SK-N-MC (cell line): ENCODE measurements around the gene IGLL1.
"Not testable (repeated sequence)": the region's sequence is repeated elsewhere in the genome, so short reads cannot be mapped to it uniquely, and the experiment has no call there.

Source experiments
- DNase-seq: peaks from one replicate; pipeline ENCODE4 v3.0.0-alpha.2; 2011; ENCODE audit warnings: low read depth, low spot score
- H3K27ac ChIP-seq: fragments of 200-600 bp; sonication (generic); 2 replicates; pipeline ENCODE4 v1.5.1; 2016; ENCODE audit warnings: mixed run types
- H3K36me3 ChIP-seq: fragments of 200-600 bp; sonication (generic); 2 replicates; pipeline ENCODE4 v1.6.1; 2017; ENCODE audit warnings: antibody characterized with exemption, low read length, mixed read lengths; ENCODE audit not compliant: insufficient read depth
- H3K4me3 ChIP-seq: fragments of 200-600 bp; sonication (generic); 2 replicates; pipeline ENCODE4 v1.5.1; 2016
- H3K9ac ChIP-seq: fragments of 200-600 bp; sonication (generic); 2 replicates; pipeline ENCODE4 v1.8.0; 2017; ENCODE audit warnings: mixed run types, mixed read lengths; ENCODE audit not compliant: insufficient read length
- H3K9me3 ChIP-seq: fragments of 200-600 bp; sonication (generic); 2 replicates; pipeline ENCODE4 v1.6.1; 2017; ENCODE audit warnings: low read depth, mild to moderate bottlenecking, antibody characterized with exemption, low read length, moderate library complexity, mixed read lengths
- EZH2 ChIP-seq: fragments of 200-600 bp; sonication (generic); IDR thresholded peaks from one replicate; pipeline ENCODE4 v1.6.1; 2017; ENCODE audit warnings: antibody characterized with exemption
- FOXP2 ChIP-seq: optimal IDR thresholded peaks from 2 replicates; pipeline ENCODE3; 2011; ENCODE audit warnings: mild to moderate bottlenecking, moderate library complexity; ENCODE audit not compliant: insufficient read depth; ENCODE audit errors: extremely low read length, control extremely low read depth
- POLR2AphosphoS5 ChIP-seq: IDR thresholded peaks from 2 replicates; pipeline ENCODE4 v1.6.1; 2012; ENCODE audit warnings: mild to moderate bottlenecking, low read depth, low read length, borderline replicate concordance

Gene IGLL1

DNA sequence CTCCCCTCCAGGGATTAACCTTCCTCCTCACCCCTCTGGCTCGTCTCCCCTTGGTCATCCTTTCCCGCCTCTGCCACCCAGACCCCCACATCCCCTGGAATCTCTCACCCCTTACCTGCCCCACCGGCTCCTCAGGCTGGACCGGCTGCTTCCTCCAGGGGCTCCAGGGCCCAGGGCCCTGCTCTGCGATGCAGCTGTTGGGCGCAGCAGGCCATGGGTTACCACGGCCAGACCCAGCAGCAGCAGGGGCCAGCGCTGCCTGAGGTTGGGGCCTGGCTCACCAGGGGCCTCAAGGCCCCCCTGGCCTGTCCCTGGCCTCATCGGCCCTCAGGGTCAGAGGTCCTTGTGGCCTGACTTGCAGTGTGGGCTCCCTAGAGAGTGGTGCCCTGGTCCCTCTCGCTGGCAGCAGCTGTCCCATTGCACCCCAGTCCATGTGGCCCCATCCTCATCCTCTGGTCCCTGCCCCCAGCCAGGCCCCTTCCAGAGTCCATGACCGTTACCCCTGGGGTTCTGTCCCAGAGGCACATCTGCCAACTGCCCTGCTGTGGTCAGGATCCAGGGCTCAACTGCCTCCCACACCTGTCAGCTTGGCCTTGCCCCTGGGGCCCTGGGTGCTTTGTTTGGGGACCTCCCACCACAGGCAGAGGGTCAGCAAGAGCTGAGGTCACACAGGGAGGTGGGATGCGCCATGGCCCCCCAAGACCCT lies at the start of gene IGLL1:
TSS of gene IGLL1 (minus strand) at position 421 of the 706 bp plus-strand sequence. CDS start at position 321, 100 bp downstream.
- TF ChIP-seq FOXP2 (no peak), POLR2AphosphoS5 (no peak), EZH2 (no peak)
- H3K36me3 ChIP-seq, result no peaks in the 10 kb centered on the region
- no peak within 1 kb of the TSS for H3K4me3 ChIP-seq
- no peak within 1 kb of the TSS for H3K9ac ChIP-seq
- no peak for DNase-seq
- H3K27ac ChIP-seq, result no peak within 1 kb of the TSS
- H3K9me3 ChIP-seq, result no peaks in the 10 kb centered on the region

DNA sequence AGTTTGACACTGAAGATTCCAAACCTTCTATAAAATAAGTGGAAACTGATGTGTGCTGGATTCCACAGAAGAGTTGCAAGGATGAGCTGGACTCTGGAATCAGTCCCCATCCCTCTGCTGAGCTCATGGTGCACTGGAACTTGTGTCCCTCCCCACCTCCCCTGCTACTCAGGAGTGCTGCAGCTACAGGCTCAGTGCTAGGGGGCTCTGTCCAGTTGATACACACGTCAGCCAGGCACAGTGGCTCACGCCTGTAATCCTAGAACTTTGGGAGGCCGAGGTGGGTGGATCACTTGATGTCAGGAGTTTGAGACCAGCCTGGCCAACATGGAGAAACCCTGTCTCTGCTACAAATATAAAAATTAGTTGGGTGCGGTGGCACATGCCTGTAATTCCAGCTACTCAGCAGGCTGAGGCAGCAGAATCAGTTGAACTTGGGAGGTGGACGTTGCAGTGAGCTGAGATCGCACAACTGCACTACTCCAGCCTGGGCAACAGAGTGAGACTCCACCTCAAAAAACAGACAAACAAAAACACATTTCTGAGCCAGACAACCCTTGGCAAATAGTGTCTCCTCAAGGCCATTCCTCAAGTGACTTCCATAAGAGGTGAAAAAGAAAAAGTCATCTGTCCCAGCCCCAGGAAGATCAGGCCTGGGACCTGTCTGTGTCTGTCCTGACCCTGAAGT lies 48.1 kb upstream of the IGLL1 start:
- H3K9ac ChIP-seq, H3K9me3 ChIP-seq, H3K27ac ChIP-seq, H3K36me3 ChIP-seq, H3K4me3 ChIP-seq, DNase-seq: not testable (repeated sequence)

DNA sequence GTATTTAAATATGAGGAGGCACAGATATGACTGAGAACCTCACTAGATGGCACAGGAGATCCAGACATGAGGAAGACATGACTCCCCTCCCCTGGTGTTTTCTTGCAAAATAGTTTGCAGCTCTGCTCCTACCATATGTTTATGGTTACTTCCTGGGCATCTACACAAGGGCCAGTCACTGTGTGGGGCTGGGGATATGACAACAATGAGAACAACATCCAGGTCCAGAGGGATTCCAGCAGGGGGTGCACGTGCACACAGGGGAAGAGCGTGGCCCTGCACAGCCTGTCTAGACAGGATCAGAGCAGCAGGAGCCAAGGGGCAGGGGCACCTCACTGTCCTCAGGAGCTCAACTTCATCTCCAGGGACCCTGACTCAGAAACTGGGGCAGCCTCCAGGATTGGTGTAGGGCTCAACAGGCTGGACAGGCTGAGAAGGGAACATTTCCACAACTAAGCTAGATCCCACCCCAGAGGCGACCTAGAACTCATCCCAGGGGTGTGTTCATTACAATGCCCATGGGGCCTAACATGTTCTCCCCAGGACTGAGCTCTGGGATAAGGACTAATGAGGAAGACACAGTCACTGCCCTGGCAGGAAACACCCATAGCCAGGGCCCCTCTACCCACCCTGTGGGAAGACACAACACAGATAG lies 47.4 kb upstream of the IGLL1 start:
- not testable (repeated sequence) for H3K9ac ChIP-seq, DNase-seq, H3K4me3 ChIP-seq, H3K36me3 ChIP-seq, H3K9me3 ChIP-seq, H3K27ac ChIP-seq

DNA sequence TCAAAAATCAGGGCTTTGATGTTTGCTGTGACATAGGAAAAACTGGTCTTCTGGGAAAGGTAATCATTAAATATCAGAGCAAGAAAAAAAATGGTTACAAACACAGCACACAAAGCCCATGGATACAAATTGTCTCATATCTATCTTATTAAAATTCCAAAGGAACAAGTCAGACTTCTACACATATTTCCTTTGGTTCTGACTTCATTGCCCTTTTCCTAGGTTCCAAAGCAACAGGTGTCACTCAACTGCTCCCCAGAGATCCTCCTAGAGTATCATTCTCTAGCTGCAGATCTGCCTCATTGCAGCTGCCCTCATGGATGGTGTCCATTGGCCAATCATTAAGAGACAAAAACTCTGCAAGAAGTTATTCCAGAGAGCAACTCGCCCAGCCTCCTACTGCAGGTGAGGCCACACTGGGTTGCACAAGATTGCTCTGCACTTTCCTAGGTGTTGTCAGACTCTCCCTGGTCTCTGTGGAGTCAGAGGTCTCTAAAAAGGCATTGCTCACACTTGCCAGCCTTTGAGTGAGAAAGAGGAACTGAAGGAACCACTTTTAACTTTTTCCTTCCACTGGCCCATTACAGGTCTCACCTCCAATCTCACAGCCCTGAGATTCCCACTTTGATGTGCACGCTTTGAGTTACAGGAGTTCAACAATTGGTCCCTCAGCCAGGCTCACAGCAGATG lies 46.3 kb upstream of the IGLL1 start:
- no peak overlapping the region for H3K9ac ChIP-seq
- H3K27ac ChIP-seq, result no peak overlapping the region
- TF ChIP-seq POLR2AphosphoS5 (no peak), EZH2 (no peak), FOXP2 (no peak)
- no peaks in the 10 kb centered on the region for H3K36me3 ChIP-seq
- H3K4me3 ChIP-seq, result no peak overlapping the region
- DNase-seq, result no peak
- no peaks in the 10 kb centered on the region for H3K9me3 ChIP-seq

DNA sequence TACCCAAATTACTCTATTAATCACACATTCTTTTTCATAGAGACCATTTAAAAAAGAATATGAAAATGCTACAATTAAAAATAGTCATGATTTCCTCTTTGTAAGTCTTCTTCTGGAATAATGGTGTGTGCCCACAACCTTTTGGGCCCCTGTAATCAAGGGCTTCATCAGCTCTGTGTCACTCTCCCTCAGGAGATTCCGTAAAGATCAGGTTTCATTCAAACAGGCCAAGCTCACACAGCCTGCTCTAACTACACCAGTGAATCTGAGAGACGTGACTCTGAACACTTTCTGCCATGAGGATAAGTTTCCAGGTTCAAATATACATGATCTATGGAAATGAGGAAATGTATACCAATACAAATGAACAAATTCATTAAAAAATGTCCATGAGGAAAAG lies 42.5 kb upstream of the IGLL1 start:
- H3K9me3 ChIP-seq, result no peaks in the 10 kb centered on the region
- no peak overlapping the region for H3K9ac ChIP-seq
- TF ChIP-seq POLR2AphosphoS5 (no peak), FOXP2 (no peak), EZH2 (no peak)
- H3K27ac ChIP-seq, result no peak overlapping the region
- no peak for DNase-seq
- H3K4me3 ChIP-seq, result no peak overlapping the region
- no peaks in the 10 kb centered on the region for H3K36me3 ChIP-seq

DNA sequence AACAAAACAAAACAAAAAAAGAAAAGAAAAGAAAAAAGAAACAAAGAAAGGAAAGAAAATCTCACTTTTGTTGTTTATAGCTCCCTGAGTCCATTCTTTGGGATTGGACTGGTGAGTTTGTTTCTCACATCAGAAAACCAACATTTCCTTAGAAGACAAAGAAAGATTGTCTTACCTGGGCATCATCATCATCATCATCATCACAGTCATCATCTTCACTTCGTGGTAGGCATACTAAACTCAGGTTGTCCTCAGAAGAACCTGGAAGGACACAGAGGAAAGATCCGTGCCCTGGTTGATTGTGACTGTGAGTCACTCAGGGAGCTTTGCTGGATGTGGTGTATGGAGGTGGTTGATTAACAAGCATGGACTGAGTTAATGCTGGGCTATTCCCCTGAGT lies 41.8 kb upstream of the IGLL1 start:
- H3K9ac ChIP-seq, result not testable (repeated sequence)

DNA sequence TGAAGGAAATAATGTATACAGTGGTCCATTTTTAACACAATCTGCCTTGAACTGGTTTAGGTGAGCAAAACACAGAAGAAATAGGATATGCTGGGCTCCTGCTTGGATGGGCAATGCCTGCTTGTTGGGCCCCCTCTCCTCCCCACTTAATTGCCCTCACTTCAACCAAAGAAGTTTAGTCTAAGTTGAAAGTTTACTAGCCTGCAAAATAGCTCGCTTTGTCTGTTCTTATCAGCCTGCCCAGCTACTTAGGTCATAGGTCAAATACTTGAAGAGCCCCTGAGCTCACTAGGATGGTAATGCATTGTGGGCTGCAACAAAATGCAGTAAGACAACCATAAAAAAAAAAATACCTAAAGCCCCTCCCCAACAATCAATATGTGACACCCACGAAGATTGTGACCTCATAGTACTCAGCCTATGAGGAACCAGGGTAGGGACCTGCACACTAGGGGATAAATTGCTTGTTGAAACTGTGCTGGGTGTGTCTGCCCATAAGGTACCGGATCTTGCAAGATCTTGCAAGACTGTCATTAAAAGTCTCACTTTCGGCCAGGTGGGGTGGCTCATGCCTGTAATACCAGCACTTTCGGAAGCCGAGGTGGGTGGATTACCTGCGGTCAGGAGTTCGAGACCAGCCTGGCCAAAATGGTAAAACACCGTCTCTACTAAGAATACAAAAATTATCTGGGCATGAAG lies 41.1 kb upstream of the IGLL1 start:
- no peak overlapping the region for H3K27ac ChIP-seq
- no peaks in the 10 kb centered on the region for H3K36me3 ChIP-seq
- no peaks in the 10 kb centered on the region for H3K9me3 ChIP-seq
- no peak overlapping the region for H3K4me3 ChIP-seq
- H3K9ac ChIP-seq, result no peak overlapping the region
- no peak for DNase-seq
- TF ChIP-seq FOXP2 (no peak), POLR2AphosphoS5 (no peak), EZH2 (no peak)

More for the DNA sequence above, 41.8 kb upstream of the IGLL1 start:
- H3K9me3 ChIP-seq, H3K27ac ChIP-seq, H3K4me3 ChIP-seq, H3K36me3 ChIP-seq, DNase-seq: not testable (repeated sequence)

DNA sequence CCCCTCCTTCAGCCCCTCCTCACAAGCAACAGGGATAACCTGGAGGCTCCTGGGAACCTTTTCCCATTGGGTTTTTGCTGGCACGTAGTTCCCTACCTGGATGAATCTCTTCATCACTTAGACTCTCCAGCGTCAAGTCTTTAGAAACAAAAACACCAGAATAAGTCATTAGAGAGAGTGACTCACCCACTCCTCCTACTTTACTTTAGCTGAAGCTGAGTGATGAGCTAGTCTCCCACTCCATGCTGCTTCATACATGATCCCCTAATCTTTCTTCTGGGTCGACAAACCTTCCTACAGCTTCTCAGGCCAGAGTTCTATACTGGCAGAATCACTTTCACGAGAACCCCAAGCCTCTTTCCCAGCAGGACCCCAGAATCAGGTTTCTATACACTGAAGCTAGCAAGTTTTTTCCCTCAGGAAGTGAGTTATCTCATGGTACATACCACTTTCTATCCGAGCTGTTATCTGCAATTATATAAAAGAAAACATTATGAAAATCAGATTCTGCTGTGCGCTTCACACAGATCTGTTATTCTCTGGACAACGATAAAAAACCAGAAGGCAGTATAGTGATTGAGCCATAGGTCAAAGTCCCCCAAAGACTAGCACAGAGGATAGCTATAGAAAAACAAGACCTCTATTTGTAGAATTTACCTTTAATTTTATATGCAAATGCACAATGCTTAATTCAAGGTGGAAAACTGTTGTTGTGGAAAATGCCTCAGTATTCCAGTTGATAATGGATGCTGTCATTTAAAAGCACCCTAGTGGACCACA lies 33.3 kb upstream of the IGLL1 start:
- no peak overlapping the region for H3K27ac ChIP-seq
- H3K9me3 ChIP-seq, result no peaks in the 10 kb centered on the region
- H3K9ac ChIP-seq, result no peak overlapping the region
- H3K4me3 ChIP-seq, result no peak overlapping the region
- DNase-seq, result no peak
- TF ChIP-seq POLR2AphosphoS5, result no peak
- TF ChIP-seq FOXP2, result no peak
- TF ChIP-seq EZH2, result no peak
- no peaks in the 10 kb centered on the region for H3K36me3 ChIP-seq
